MM.1S (cell line): Measurements from ENCODE around the gene KMT2D.

Experiments used
- EZH2 ChIP-seq: fragments of 300-600 bp; sonication (generic); optimal IDR thresholded peaks from 2 replicates; pipeline ENCODE3; 2017; ENCODE audit warnings: low read depth, mild to moderate bottlenecking, antibody characterized with exemption, low read length, mixed read lengths
- EZH2phosphoT487 ChIP-seq: fragments of 300-600 bp; sonication (generic); IDR thresholded peaks from 2 replicates; pipeline ENCODE4 v1.6.1; 2018; ENCODE audit warnings: antibody characterized with exemption, low read length
- TF ChIP-seq, protein P1 (sequence below): fragments of 300-600 bp; sonication (generic); IDR thresholded peaks from 2 replicates; pipeline ENCODE4 v1.5.1; 2016; ENCODE audit warnings: antibody characterized with exemption, low read length, mixed read lengths

DNA sequence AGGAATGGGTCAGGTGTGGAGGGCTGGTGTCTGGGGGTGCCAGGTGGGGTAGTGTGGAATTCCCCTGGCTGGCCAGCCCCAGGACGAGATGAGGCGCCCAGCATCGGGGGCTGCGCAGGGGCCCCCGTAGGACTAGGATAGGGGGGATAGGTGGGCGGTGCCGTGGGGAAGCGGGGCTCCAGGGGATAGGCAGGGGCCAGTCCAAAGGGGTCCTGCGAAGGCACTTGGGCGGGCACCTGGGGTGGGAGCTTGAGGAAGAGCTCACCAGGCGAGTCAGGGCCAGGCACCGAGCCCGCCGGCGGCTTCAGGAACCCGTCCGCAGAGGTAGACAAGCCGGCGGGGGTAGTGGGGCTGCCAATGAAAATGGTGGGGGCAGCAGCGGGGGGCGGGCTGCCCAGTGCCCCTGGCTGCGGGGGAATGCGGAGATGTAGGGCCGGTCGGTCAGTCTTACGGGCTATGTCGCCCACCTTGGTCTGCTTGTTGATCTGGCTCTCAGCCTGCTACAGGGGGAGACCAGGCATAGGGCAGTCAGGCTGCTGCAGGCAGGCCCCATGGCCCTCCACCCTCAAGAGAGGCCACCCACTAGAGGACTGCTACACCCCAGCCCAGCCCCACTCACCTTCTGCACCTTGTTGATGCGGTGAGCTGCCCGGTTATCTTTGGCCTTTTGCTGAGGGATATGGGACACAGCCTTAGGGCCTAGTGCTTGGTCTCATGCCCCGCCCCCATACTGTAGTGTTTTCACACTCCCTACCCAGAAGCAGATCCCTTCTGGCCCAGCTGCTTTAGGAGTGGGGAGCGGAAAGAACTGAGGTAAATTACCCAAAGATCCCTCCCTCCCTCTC is 19.3 kb downstream of the KMT2D start:
- TF ChIP-seq, protein P1, sequence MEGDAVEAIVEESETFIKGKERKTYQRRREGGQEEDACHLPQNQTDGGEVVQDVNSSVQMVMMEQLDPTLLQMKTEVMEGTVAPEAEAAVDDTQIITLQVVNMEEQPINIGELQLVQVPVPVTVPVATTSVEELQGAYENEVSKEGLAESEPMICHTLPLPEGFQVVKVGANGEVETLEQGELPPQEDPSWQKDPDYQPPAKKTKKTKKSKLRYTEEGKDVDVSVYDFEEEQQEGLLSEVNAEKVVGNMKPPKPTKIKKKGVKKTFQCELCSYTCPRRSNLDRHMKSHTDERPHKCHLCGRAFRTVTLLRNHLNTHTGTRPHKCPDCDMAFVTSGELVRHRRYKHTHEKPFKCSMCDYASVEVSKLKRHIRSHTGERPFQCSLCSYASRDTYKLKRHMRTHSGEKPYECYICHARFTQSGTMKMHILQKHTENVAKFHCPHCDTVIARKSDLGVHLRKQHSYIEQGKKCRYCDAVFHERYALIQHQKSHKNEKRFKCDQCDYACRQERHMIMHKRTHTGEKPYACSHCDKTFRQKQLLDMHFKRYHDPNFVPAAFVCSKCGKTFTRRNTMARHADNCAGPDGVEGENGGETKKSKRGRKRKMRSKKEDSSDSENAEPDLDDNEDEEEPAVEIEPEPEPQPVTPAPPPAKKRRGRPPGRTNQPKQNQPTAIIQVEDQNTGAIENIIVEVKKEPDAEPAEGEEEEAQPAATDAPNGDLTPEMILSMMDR = no peak
- TF ChIP-seq EZH2 = no peak
- no peak for TF ChIP-seq EZH2phosphoT487
